Measurements from ENCODE around the gene AMBRA1.

- TF ChIP-seq CTCF (IDR thresholded peaks at IDR 0.05): no peak
- no peak for TF ChIP-seq POLR2A (IDR thresholded peaks at IDR 0.05; ENCODE audit: low read depth)
- no peak for TF ChIP-seq POLR2AphosphoS5 (IDR thresholded peaks at IDR 0.05)
These were observed 28.5 kb downstream of the AMBRA1 start for GRCh38 chr11:46565232-46565840.
